AG09309 (cell line): Measurements from ENCODE around the gene TMEM176A.

Experiments
- DNase-seq: peaks from one replicate; pipeline ENCODE4 v3.0.0-alpha.2; 2010; ENCODE audit warnings: low read depth
- H3K4me3 ChIP-seq: 2 replicates; pipeline ENCODE4 v1.5.1; 2011; ENCODE audit warnings: mild to moderate bottlenecking, low read depth, low read length, moderate library complexity; ENCODE audit not compliant: control insufficient read depth
- CTCF ChIP-seq: IDR thresholded peaks from 2 replicates; pipeline ENCODE4 v1.5.1; 2011; ENCODE audit warnings: mild to moderate bottlenecking, low read depth, low read length, inconsistent platforms; ENCODE audit not compliant: insufficient read depth, control insufficient read depth; ENCODE audit errors: missing control alignments

TMEM176A gene

GRCh38 chr7:150835702-150836280 is 35.2 kb downstream of the TMEM176A start:
- no peak for DNase-seq
- no peak overlapping the region for H3K4me3 ChIP-seq
- TF ChIP-seq CTCF, result no peak

GRCh38 chr7:150838965-150839650 is 38.5 kb downstream of the TMEM176A start:
- no peak for DNase-seq
- no peak overlapping the region for H3K4me3 ChIP-seq
- TF ChIP-seq CTCF, result no peak

- no peak for TF ChIP-seq CTCF
- no peak for DNase-seq
Observed at GRCh38 chr7:150842018-150842417, 41.4 kb downstream of the TMEM176A start.

GRCh38 chr7:150842716-150843115 is 42.1 kb downstream of the TMEM176A start:
- H3K4me3 ChIP-seq, result no peak overlapping the region
- DNase-seq, result no peak
- no peak for TF ChIP-seq CTCF

More at GRCh38 chr7:150842018-150842417, 41.4 kb downstream of the TMEM176A start:
- H3K4me3 ChIP-seq, result no peak overlapping the region

GRCh38 chr7:150845421-150845861 is 44.9 kb downstream of the TMEM176A start:
- TF ChIP-seq CTCF, result no peak
- H3K4me3 ChIP-seq, result no peak overlapping the region
- no peak for DNase-seq

GRCh38 chr7:150846291-150847115 is 45.9 kb downstream of the TMEM176A start:
- TF ChIP-seq CTCF, result no peak
- DNase-seq, result no peak
- no peak overlapping the region for H3K4me3 ChIP-seq
